ENCODE data around the gene CHST11.
A peak's percentile ranks its signal among the peaks of the same experiment; 100 is the strongest.
"Not testable (repeated sequence)": the region's sequence is repeated elsewhere in the genome, so short reads cannot be mapped to it uniquely, and the experiment has no call there.

CHST11 gene

DNA sequence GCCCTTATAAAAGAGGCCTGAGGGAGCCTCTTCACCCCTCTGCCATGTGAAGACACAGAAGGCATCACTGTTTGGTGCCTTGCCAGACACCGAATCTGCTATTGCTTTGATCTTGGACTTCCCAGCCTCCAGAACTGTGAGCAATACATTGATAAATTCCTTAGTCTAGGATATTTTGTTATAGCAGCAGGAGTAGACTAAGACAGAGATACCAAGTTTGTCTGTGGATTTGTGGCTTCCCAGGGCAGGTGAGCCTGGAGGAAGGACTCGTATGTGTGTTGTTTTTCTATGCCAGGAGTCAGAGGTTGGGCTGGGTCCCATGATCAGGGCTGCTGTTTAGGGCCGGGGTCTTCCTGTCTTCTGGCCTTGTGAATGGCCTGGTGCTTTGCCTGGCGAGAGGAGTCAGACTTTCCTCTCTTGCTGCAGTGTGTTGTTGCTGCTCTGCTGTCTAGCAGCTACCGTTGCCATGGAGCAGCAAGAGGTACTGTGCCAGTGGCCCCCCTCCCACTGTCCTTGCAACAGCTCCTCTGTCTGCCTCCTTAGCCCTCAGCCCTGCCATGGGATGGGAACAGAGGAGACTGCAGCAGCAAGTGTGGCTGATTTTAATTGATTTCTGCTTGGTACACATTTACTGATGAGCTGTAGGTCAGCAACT lies 111.2 kb downstream of the CHST11 start:
- DNase-seq: no peak

DNA sequence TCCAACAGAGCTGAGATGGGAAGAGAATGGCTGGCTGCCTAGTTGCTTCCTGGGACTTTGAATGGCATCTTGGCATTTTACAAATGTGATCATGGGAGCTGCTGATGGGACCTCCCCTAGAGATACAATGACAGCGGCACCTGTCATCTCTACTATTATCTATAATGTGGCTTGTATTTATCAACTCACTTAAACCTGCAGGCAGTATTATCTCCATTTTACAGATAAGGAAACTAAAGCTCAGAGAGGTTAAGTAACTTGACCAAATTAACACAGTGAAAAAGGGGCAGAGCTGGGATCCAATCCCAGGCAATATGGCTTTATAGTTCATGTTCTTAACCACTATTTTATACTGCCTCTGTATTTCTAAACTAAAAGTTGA lies 111.7 kb downstream of the CHST11 start:
- DNase-seq: no peak

DNA sequence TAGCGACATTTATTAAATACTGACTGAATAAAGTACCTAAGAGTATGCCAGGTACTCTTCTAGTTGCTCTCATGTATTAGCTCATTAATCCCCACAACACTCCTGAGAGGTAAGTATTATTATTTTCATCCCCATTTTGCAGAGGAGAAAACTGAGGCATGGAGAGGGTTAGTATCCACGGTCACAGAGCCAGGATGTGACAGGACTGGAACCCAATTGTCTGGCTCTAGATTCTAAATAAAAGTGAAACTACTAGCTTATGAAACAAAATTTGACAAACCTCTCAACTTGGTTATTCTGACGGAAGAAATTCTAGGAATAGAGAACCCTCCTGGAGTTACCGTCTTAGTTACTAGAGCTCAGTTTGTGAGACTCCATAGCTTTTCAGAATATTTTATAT lies 112.2 kb downstream of the CHST11 start:
- peak in 1 of 2 donors; percentile 25 for DNase-seq

DNA sequence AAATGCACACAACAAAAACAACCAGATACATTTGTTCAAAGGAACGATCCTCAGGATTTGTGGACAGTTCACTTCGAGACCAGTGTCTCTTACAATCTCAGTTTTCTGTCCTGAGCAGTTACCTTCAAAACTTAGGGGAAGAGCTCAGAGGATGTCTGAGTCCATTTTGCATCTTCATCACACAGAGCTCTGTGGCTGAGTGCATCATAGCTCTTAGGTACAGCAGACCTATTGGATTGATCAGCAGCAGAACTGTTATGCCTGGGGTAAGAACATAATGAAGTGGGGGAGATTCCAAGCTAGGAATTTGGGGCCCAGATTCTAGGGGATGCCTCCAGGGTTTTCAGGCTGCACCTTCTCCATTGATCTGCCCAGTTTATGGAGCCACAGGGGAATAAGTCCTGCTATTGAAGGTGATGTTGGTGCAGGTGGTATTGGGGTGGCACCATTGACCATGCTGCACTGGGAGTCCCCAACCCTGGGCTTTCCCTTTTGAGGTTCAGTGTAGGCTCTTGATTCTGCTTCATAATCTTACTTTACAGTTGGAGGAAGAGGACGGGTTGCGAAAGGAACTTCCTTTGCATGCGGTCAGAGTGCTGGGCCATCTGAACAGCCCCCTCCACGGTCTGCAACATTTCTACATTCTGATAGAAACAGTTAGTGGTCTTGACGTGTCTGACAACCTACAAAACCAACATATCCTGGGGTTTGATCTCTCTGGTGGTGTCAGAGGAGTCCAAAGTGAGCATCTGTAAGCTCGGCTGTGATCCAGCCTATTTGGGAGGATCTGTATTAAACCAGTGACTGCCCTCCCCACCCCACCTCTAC lies 112.8 kb downstream of the CHST11 start:
- peak; percentile 20 to 91 for DNase-seq

DNA sequence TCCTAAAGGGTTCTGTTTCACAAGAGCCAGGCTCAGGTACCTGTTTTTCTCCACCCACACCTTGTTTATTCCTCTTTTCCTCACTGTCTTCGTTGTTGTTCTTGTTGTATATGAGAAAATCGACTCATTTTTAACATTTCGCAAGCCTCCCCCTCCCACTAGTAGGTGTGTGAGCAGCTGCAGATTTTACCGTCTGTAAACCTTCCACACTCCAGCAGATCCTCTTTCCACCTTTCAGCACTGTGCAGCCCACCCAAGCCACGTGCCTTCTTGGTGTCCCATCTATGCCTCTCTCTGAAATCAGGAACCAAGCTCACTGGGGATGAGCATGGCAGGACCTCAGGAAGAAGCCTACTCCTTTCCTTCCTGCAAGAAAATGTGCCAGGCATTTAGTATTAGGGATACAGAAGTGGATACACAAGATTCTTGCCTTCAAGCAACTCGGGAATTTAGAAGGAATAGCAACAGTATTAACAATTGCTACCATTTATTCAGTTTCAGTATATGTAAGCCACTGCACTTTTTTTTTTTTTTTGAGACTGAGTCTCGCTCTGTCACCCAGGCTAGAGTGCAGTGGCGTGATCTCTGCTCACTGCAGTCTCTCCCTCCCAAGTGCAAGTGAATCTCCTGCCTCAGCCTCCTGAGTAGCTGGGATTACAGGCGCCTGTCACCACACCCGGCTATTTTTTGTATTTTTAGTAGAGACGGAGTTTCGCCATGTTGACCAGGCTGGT lies 113.6 kb downstream of the CHST11 start:
- peak in 1 of 2 donors; percentile 21 for DNase-seq

DNA sequence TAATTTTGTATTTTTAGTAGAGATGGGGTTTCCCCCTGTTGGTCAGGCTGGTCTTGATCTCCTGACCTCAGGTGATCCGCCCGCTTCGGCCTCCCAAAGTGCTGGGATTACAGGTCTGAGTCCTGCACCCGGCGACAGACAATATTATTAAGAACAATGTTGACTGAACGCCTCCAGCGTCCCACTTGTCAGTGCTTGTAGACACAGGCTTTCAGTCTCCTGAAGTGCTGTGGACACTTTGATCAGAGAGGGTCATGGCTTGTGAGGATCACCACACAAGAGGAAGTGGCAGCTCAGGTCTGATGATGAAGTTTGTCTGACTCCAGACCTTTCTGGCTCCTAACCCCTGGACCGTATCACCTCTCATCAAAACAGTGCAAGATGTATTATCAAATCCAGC lies 114.6 kb downstream of the CHST11 start:
- DNase-seq: no peak

DNA sequence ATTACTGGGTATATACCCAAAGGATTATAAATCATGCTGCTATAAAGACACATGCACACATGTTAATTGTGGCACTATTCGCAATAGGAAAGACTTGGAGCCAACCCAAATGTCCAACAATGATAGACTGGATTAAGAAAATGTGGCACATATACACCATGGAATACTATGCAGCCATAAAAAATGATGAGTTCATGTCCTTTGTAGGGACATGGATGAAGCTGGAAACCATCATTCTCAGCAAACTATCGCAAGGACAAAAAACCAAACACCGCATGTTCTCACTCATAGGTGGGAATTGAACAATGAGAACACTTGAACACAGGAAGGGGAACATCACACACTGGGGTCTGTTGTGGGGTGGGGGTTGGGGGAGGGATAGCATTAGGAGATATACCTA lies 117.6 kb downstream of the CHST11 start:
- DNase-seq: not testable (repeated sequence)

DNA sequence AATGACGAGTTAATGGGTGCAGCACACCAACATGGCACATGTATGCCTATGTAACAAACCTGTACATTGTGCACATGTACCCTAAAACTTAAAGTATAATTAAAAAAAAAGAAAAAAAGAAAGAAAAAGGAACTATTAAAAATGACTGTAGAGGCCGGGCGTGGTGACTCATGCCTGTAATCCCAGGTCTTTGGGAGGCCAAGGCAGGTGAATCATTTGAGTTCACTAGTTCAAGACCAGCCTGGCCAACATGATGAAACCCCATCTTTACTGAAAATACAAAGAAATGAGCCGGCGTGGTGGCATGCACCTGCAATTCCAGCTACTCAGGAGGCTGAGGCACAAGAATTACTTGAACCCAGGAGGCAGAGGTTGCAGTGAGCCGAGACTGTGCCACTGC lies 118.0 kb downstream of the CHST11 start:
- DNase-seq: peak in 1 of 2 donors; percentile 4

DNA sequence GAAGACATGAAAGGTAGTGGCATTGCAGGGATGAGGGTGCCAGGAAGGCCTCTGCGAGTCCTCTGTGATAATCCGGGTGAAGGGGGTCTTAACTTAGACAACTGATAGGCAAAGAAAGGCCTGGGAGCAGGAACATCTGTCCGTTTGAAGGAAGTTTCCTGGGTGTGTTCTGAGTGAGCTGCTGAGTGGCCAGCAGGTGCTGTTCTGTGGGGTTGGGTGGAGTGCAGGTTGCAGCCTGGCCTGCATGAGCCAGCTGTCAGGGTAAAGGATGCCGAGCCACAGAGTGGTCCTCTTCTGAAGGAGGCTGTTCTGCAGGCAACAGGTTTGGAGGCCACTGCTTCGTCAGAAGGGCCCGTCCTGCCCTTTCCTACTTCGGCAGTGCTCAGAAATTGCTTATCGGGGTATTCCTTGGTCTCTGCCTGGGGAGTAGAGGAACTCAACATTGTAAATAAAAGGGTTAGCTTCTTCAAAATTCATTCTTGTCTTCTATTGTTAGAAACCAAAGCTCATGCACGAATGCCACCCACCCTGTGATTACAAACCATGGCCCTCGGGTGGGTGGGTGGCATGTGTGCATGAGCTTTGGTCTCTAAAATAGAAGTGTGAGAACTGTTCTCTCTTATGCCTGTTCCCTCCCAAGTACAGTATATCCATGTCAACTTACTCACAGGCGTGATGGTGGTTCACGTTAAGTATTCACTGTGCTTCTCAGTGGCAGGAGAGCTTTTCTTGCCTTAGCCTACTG lies 118.9 kb downstream of the CHST11 start:
- no peak for DNase-seq

DNA sequence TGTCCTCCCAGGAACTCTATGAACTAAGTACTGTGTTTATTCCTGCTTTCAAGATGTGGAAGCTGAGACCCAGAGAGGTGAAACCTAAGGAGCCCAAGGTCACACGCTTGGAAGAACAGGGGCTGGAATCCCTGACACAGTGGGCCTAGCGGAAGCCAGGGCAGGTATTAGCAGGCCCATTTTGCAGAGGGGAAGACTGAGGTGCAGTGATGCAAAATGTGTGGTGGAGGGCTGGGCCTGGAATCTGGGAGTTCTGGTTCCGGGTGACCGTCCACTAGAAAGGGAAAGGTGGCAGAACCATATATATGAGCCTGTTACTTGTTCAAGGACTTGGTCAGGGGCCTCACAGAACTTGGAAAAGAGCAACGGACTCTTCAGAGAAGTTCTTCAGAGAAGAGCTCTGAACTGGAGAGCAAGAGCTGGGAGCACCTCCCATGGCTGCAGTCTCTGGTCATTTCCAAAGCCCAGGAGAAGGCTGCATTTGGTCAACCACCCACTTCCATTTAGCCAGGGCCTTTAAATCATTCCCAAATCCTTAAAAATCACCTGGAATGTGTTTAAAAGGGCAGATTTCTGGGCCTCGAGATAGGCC lies 119.5 kb downstream of the CHST11 start:
- no peak for DNase-seq

DNA sequence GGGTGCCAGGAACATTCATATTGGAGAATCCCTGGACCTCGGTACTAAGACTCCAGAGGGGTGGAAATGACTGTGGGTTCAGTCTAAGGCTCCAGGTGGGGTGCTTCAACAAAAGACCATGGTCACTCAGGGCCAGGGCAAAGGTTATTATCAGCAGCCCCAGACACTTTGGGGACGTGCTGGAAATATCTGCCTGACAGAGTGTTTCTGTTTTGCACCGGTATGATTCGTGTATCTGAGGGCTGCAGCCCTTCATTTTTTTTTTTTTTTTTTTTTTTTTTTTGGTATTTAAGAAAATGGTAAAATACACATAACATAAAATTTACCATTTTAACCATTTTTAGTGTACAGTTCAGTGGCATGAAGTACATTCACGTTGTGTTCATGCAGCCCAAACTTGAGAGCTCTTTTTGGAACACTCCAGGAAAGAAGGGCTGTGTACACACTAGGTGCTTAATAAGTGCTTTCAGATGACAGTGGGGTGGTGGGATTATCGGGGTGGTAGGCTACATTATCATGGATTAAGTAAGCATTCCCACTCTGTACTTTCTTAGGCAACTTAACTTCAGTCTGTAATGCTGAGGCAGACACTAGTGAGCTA lies 120.3 kb downstream of the CHST11 start:
- no peak for DNase-seq

DNA sequence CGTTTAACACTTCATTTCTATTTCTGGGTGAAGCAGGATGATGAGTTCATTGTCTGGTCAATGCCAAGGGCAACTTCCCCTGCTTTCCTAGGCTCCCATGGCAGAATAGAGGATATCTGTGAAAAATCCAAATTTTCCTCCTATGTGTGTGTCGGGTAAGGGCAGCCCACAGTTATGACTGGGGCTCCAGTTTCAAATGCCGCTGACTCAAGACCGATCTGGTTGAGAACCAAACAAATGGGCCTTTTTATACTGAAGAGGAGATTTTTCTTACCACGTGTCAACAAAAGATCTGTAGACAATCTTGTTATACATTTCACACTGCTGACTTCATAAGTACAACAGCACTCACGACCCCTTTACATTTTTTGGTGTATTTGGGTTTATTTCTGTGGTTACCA lies 120.8 kb downstream of the CHST11 start:
- no peak for DNase-seq

DNA sequence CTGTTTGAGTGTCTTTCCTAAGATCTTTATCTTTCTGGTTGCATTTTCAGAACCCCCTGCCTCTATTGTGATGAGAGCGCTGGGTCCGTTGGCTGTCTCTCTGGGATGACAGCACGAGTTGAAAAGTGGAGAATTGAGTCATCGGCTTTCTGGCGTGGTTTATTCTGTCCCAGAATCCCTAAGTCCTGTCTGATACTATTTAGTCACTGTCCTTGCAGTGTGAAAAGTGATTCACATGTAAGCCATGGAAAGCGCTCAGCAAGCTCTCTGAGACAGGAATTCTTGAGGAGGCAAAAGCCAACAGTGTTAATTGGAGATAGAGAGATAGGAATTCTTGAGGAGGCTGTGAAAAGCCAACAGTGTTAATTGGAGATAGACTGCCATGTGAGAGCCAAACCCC lies 121.7 kb downstream of the CHST11 start:
- peak in 1 of 2 donors; percentile 39 for DNase-seq

DNA sequence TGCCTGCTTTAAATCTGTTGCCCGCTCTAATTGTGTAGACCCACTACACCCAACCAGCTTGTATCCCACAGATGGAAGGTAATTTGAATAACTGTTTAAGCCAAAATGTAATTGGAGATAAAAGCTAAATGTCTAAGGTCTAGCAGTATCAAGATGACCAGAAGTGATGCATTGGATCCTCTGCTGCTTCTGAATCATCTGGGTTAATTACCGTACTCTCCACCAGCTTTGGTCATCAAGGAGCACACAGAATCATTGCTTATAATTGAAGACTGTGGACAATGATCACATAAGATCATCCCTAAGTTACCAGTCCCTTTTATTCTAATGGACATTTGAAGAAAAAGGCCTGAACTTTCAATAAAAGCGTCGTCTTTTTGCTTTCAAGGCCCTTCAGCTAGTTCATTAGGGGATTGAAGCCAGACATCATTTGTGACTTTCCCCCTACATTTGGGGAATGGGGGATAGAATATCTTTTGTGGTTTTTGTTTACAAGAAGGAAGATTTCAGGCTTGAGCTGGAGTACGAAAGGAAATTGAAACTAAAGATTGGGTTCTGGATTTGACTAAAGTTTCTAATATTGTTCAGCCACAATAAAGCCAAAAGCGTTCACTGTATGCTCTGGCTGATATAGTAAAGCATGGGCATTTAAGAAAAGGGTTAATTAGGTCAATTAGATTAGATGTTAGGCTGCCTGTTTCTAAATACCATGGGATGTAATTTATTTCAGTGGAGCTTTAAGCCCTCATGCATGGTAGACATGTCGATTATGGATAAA lies 123.2 kb downstream of the CHST11 start:
- DNase-seq: no peak

DNA sequence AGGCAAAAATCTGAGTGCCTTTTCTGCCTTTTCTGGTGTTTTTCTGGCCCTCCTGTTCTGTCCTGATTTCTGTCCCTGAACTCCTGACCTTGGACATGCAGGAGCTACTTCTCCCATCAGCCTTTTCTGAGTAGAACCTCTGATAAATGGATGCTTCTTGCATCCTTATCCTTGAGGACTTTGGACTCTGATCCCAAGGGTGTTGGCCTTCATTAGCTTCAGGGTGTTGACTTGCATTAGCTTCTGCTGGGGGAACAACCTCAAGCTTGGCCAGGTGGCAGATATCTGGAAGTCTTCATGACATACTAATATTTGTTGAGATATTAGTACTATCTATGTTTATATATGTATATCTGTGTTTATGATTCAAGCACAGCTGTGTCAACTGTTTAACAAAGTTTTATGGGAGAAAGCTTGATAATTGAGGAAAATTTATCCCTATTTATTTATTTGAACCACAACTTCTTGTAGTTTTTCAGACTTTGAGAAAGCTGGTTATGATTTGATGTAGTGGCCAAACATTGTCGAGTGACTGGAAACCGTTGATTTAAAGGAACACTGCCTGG lies 124.3 kb downstream of the CHST11 start:
- DNase-seq: no peak

DNA sequence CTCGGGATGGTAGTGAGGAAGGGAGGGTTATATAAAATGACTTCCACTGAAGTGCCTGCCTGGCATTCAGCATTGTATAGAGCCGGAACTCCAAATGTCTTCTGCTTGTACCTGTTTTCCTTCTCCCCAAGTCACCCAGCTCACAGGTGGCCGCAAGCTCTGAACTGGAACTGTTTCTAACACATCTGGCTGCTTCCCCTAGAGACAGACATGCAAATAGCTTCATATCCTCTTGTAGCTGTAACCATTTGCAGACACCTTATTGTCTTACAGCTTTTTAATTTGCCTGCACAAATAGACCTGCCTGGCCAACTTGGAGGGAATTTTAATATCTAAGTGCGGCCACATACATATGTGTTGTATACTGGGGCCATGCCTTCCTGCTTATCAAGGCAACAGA lies 126.0 kb downstream of the CHST11 start:
- DNase-seq: no peak

DNA sequence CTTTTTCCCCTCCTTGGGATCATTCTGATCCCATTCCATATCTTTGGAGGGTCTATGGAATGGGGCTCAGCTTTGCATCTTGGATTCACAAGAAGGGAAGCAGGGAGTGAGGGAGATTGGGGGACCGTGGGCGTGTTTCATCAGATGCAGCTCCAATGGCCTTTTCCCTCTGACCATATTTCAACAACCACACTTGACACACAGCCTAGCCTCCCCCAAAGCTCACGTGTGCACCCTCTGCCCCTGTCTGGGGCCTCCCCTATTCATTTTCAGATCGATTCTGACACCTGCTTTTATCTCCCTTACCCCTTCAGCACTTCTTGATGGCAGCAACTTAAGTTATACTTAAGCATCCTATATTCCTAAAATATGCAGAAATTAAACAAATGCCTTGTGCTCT lies 126.6 kb downstream of the CHST11 start:
- DNase-seq: no peak

DNA sequence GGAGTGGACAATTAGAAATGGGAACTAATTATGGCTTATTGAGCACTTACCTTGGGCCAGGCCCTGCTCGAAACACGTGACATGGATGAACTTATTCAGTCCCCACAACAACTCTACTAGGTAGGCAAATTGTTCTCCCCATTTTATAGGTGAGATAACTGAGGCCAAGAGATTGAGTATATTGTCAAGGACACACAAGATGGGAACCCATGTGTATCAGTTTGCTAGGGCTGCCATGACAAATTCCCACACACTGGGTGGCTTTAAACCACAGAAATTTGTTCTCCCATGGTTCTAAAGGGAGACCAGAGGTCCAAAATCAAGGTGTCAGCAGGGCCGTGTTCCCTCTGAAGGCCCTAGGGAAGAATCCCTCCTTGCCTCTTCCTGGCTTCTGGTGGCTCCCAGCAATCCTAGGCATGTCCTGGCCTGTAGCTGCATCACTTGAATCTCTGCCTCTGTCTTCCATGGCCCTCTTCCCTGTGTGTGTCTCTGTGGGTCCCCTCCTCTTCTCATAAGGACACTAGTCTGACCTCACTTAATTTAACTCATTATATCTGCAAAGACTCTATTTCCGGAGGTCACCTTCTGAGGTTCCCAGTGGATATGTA lies 128.8 kb downstream of the CHST11 start:
- DNase-seq: no peak

DNA sequence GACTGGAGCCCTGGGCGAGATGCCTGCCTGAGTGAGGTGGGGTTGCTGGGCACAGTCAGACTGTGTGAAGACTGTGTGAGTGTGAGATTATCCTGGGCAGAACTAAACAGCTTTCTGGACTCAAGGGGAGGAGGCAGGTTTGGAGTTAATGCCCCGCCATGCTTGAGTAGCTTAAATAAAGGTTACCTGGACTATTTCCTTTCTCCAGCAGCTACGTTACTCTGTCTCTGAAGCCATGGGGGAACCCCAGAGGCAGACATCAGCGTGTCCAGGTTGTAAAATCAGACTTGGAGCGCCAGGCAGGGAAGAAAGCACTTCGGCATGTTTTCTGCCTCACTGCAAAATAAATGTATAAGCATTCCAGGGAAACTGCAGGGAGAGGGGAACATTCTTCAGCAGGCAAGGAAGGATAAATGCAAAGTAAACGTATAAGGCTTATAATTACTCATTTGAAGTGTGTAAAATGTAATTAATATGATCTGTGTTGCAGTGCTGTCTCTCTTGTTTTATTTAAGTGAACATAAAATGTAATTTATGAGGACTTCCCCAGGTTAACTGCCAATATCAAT lies 129.7 kb downstream of the CHST11 start:
- no peak for DNase-seq
